GM19239 (cell line): Measurements from ENCODE around the gene AARS1.
"Not testable (repeated sequence)": the region's sequence is repeated elsewhere in the genome, so short reads cannot be mapped to it uniquely, and the experiment has no call there.

Source experiments
- DNase-seq: peaks from one replicate; pipeline ENCODE4 v3.0.0; 2011; ENCODE audit warnings: low spot score; ENCODE audit not compliant: insufficient read length
- FAIRE-seq: peaks from 2 replicates; lab custom pipeline; 2011; peaks lifted over from hg19 to GRCh38; lab: Jason Lieb, UNC

The AARS1 gene

DNA sequence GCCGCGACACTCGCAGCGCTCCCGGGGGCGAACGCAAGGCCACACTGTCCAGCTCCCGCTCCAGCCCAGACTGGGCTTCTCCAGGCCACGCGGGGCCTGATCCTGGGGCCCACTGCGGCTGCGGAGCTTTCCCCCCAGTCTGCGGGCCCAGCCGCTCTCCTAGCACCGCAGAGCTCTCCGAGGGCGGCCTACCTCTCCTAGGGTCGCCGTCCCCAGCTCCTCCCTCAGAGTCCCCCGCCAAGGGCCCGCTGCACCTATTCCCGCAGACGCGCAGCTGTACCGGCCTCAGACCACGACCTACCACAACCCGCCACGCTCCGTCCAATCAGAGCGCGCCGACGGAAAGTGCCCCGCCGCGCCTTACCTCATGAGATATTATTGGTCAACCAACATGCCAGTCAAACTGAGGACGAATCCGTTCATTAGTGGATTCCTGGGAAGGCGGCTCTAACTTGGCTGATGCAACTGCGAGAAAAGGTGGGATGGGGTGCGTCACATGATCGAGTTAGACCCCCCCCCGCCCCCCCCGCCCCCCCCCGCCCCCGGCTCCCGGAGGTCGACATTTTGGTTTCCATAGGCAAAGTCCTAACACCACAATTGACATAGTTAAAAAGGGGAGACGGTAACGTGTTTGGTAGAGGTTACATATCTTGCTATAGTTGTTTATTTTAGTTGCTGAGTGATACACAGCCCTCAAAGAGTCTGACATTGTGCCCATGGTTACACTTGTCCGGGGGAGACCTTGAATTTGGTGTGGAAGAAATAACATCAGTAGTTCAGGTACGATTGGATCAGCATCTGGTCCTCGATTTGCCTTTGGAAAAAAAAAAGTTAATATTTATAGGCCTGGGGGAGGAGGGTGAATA, at the start of gene AARS1:
Gene AARS1, minus strand, starts transcription at position 278 of the 866 bp plus-strand sequence. CDS start 6,743 bp downstream, outside the sequence.
- peak; percentile 94 for FAIRE-seq
- DNase-seq = peak; percentile 89

DNA sequence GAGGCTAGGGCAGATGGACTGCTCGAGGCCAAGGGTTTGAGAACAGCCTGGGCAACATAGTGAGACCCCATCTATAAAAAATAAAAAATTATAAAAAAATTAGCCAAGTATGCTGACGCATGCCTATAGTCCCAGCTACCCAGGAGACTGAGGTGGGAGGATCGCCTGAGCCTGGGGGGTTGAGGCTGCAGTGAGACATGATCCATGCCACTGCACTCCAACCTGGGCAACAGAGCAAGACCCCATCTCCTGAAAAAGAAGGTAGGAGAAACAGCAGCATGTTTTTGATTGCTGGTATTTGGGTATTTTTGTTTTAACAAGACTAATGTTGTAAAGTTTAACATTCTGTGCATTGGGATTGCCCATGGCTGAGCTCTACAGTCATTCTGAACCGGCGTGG, 48.5 kb upstream of the AARS1 start:
- DNase-seq = no peak
- FAIRE-seq = no peak

DNA sequence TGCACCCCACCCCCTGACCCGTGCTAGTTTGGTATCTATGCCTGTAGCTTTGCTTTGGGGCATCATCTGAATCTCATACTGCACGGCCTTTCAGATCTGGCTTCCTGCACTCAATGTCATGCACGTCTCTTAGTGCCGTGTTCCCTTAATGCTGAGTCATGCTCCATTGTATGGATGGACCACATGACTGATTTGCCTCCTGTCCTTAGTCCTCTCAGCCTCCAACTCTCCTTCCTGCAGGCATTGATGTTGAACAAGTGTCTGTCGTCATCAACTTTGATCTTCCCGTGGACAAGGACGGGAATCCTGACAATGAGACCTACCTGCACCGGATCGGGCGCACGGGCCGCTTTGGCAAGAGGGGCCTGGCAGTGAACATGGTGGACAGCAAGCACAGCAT, 43.4 kb upstream of the AARS1 start:
- DNase-seq, FAIRE-seq: not testable (repeated sequence)

DNA sequence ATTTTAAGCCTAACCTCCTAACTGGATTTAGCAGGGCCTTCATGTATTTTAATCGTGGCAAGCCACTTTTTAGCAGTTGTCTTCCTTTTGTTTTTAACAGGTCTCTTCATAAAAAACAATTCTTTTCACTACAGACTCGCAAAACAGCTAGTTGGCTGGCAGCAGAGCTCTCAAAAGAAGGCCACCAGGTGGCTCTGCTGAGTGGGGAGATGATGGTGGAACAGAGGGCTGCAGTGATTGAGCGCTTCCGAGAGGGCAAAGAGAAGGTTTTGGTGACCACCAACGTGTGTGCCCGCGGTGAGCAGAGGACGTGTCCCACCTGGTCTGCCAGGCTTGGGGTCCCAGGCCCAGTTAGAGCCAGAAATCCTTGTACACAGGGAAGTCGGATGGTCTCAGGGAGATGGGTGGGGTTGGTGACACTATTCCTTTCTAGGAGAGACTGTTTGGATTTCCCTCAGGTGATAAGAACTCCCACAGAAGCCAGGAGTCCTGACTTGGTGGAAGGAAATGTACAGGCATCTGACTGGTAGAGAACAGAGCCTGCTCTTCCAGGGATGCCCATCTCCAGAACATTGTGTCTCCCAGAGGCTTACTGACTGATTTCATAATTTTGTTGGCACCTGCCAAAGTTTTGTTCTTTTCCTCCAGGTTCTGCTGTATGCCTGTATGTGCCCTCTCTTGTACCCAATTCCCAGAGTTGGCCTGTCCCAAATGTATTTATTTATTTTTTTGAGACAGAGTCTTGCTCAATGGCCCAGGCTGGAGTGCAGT, 42.5 kb upstream of the AARS1 start:
- FAIRE-seq (peak; percentile 49), DNase-seq (no peak)

DNA sequence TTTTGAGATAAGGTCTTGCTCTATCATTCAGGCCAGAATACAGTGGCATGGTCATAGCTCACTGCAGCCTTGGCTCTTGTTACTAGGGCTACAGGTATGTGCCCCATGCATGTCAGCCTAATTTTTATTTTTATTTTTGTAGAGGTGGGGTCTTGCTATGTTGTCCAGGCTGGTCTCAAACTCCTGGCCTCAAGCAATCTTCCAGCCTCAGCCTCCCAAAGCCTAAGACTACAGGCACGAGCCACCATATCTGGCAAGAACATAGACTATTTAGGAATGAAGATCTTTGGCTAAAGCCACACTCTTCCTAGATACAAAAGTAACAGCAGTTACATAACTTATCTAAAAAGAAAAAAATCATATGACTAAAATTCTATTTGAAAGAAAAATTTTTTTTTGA, 41.8 kb upstream of the AARS1 start:
- FAIRE-seq (no peak), DNase-seq (no peak)

DNA sequence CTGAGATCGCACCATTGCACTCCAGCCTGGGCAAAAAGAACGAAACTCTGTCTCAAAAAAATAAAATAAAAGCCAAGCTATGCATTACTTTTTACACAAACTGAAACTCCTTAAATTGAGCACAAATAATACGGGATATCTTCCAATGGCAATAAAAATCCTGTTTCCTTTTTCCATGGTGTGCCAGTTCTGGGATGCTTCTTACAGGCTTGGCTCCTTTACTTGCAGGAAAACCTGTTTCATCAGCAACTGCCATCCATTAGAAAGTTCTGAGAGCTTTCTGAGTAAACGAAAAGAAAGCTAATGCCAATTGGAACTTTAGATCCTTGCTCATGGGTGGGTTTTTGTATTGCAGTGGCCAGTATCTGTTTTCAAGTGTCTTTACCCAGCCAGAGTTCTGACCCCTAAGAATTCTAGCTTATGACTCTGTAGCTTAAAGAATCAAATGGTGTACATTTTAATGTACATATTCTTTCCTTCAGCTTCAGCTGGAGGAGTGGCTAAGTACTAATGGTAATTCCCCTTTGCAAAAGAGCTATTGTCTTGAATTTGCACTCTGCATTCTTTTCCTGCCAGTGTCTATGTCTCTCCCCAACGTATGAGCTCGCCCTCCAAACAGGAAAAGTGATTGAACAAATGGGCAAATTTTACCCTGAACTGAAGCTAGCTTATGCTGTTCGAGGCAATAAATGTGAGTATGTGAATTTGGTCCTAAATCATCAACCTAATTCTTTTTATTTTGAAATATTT, 35.9 kb upstream of the AARS1 start:
- no peak for DNase-seq

DNA sequence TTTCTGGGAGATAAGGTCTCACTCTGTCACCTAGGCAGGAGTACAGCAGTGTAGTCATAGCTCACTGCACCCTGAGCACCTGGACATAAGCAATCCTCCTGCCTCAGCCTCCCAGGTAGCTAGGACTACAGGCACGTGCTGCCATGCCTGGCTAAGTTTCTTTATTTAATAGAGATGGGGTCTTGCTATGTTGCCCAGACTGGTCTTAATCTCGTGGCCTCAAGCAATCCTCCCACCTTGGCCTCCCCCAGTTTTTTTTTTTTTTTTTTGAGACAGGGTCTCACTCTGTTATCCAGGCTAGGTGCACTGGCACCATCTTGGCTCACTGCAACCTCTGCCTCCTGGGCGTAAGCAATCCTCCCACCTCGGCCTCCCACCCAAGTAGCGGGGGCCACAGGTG, 30.8 kb upstream of the AARS1 start:
- no peak for DNase-seq
- FAIRE-seq = no peak

More for the DNA sequence above, 35.9 kb upstream of the AARS1 start:
- no peak for FAIRE-seq

DNA sequence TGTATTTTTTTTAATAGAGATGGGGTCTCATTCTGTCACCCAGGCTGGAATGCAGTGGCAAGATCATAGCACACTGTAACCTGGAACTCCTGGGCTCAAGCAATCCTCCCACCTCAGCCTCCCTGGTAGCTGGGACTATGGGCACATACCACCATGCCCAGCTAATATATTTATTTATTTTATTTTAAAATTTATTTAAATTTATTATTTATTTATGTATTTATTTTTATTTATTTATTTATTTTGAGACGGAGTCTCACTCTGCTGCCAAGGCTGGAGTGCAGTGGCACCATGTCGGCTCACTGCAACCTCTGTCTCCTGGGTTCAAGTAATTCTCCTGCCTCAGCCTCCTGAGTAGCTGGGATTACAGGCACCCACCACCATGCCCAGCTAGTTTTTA, 18.4 kb upstream of the AARS1 start:
- FAIRE-seq, DNase-seq: not testable (repeated sequence)

DNA sequence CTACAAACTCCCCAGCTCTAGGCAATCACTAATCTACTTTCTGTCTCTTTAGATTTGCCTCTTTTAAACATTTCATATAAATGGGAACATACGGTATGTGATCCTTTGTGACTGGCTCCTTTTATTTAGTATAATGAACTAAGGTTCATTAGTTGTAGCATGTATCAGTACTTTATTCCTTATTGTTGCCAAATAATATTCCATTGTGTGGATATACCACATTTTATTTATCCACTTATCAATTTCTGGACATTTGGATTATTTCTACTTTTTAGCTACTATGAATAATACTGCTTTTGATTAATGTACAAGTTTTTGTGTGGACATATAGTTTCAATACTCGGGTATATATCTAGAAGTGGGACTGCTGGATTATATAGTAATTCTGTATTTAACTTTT, 17.6 kb upstream of the AARS1 start:
- DNase-seq (no peak), FAIRE-seq (no peak)

DNA sequence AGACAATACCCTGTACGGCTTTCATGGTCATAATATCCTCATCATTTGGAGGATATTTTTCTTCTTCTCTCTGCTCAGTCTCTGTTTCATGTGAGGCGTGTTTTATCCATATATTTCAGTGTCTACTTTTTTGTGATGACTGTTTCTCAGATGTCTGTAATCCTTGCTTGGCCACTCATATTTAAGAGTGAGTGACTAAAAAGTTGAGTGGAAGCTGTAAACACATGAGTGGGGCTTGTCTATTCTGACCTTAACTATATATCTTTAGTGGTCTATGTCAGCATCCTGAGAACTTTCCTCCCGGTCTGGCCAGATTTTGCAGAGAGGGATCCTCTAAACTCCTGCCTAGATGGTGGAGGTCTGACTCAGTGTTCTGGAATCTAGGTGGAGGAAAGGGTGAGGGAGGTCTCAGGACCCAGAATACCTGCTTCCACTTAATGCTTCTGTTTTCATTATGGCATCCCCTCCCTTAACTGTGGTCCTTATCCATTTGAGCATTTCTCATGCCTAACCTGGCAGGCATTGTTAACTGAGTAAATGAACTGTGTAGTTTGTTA, 15.7 kb upstream of the AARS1 start:
- DNase-seq = no peak
- no peak for FAIRE-seq

DNA sequence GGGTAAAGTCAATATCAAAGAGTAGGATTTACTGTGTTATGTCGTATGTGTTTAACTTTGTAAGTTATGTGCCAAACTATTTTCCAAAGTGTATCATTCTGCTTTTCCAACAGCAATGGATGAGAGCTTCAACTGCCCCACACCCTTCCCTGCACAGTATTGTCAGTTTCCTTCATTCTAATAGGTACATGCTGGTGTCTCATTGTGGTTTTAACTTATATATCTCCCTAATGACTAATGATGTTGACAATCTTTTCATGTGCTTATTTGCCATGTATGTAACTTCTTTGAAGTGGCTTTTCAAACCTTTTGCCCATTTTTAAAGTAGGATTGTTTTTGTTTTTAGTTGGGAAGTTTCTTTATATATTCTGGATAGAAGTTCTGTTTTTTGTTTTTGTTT, 13.4 kb upstream of the AARS1 start:
- DNase-seq = no peak
- FAIRE-seq = no peak

DNA sequence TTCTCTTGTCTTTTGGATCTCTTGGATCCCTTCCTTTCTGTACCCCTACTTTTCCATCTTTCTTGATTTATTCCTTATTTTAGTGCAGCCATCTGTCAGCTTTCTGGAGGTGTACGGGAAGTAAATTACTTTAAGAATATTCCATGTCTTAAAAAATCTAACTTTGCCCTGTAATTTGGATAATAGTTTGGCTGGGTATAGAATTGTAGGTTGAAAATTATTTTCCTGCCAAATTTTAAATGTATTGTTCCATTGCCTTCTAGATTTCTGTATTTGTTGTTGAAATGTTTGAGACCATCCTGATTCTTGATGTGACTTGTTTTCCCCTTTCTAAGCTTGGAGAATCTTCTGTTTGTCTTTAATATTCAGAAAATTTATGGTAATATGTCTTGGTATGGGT, 11.8 kb upstream of the AARS1 start:
- DNase-seq = no peak
- FAIRE-seq = no peak

DNA sequence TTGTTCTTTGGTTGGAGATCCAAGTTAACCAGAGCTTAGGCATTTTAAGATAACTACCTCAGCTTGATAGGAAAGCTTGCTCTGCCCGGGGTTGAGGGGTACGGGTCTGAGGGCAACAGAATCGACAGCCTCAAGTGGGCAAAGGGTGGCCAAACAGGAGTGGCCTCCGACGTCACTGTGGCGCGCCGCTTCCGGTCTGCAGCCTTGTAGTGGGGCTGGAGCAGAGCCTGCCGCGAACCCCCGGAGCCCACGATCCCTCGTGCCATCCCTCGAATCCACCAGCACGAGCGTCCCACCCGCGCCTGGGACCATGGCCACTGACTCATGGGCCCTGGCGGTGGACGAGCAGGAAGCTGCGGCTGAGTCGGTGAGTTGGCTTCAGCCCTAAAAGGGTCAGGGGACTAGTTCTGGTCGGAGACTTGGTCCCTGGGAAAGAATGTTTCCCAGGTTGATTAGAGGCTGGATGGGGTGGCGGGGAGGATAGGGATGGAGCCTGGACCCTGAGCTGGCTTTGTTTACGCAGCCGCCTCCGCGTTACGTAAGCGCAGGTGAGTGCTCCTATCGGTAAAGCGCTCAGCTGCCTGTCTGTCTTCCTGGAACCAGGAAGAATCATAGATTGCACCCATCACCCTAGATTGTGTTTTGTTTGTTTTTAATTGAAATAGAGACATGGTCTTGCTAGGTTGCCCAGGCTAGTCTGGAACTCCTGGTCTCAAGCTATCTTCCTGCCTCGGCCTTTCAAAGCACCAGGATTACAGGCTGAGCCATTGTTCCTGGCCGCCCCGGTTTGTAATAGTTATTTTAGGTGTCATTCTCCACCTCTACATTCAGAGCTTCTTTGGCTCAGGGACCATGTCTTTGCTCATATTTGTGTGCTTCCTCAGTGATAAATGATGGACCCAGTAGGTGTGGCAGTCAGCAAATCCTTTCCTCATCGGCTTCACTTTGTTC, 10.0 kb upstream of the AARS1 start, which contains the start of gene DDX19B:
Gene DDX19B, plus strand, starts transcription at position 199 of the 951 bp plus-strand sequence. Its CDS starts 112 bp downstream, at position 311.
- peak; percentile 80 for FAIRE-seq
- peak; percentile 67 for DNase-seq

DNA sequence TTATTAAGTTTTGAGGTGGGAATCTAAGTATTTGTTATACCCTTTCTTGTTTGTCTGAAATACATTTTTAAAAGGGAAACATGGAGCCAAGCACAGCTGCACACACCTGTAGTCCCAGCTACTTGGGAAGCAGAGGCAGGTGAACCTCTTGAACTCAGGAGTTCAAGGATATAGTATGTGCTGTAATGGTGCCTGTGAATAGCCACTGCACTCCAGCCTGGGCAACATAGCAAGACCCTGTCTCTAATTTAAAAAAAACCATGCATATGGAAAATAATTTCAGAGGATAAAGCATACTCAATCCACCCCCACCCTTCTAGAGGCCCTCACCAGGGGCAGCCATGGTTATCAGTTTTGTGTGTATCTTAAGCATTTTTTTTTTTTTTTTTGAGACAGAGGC, 6.3 kb upstream of the AARS1 start:
- FAIRE-seq = no peak

DNA sequence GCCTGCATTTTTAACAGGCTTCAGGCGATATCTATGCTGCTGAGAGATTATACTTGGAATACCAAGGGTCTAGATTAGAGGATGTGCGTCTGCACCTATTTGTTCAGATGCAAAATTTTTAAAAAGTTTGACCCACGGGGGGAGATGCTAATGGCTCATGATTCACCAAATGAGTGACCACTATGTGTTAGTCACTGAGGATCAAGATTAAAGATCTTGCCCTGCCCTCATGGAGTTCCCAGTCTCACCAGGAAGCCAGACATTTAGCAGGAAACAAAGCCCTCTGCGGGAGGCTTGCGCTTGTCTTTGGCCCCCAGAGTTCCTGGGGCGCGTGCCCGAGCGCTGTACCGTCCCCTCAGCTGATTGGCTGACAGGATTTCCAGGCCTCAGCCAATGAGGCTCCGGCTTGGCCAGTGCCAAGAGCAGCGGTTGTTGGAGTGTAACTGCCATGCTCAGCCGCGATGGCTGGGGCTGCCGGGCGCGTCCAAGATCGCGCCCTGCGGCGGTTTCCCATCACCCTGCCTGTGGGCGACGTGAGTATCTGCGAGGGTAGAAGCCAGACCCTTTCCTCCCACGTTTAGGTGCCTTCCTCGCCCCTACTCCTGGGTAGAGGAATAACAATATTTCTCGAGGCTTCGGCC, 5.2 kb upstream of the AARS1 start:
- no peak for FAIRE-seq

More for the DNA sequence above, 6.3 kb upstream of the AARS1 start:
- no peak for DNase-seq

DNA sequence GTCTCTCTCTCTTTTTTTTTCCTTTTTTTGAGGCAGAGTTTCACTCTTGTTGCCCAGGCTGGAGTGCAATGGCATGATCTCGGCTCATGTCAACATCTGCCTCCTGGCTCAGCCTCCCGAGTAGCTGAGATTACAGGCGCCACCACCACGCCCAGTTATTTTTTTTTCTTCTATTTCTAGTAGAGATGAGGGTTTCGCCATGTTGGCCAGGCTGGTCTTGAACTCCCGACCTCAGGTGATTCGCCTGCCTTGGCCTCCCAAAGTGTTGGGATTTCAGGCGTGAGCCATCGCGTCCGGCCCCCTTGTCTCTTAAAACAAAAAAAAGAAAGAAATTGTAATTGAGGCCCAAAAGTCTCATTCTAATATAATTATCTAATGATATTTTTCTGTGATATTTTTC, 2.8 kb upstream of the AARS1 start:
- DNase-seq, FAIRE-seq: not testable (repeated sequence)

More for the DNA sequence above, 5.2 kb upstream of the AARS1 start:
- no peak for DNase-seq

DNA sequence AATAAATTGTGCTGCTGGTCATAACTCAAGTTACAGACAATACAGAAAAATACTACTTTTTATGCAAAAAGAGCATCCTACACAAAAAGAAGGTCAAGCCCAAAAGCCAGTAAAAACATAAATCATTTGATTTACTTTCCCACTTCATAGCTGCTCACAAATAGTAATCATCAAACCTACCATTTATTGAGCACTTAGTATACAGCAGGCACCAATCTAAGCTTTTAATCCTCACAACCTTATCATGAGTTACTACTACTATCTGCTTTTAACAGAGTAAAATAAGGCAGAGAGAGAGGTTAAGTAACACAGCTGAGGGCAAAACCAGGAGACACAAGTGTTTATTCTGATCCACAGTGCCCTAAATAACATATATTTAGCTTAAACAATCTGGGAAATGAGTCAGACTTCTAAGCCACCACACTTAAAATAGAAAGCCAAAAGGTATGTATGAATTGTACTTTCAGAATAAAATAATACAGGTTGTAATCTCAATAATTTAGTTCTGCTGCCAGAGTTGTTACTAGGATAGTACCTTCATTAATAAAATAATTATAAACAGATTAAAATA, 1.7 kb upstream of the AARS1 start:
- FAIRE-seq = no peak
- no peak for DNase-seq

DNA sequence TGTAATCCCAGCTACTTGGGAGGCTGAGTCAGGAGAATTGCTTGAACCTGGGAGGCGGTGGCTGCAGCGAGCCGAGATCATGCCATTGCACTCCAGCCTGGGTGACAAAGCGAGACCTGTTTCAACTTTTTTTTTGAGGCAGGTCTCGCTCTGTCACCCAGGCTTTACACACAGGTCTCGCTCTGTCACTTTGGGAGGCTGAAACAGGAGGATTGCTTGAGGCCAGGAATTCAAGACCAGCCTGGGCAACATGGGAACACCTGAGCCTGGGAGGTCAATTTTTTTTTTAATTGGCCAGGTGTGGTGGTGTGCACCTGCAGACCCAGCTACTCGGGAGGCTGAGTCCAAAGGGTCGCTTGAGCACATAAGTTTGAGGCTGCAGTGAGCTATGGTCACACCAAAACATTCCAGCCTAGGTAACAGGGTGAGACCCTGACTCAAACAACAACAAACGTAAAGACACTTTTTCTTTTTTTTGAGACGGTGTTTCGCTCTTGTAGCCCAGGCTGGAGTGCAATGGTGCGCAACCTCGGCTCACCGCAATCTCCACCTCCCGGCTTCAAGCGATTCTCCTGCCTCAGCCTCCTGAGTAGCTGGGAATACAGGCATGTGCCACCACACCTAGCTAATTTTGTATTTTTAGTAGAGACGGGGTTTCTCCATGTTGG, 1.9 kb downstream of the AARS1 start:
- not testable (repeated sequence) for DNase-seq, FAIRE-seq
